ENCODE measurements around the gene PPP2R2C. TPM values are rescaled to one million over a fixed set of nuclear protein-coding genes. Genes with fewer than 3 reads are reported as not detected.

PPP2R2C gene
- total and polyA plus RNA-seq, 11 donors: 0.22 to 20.0 (median 6.8) TPM

DNA sequence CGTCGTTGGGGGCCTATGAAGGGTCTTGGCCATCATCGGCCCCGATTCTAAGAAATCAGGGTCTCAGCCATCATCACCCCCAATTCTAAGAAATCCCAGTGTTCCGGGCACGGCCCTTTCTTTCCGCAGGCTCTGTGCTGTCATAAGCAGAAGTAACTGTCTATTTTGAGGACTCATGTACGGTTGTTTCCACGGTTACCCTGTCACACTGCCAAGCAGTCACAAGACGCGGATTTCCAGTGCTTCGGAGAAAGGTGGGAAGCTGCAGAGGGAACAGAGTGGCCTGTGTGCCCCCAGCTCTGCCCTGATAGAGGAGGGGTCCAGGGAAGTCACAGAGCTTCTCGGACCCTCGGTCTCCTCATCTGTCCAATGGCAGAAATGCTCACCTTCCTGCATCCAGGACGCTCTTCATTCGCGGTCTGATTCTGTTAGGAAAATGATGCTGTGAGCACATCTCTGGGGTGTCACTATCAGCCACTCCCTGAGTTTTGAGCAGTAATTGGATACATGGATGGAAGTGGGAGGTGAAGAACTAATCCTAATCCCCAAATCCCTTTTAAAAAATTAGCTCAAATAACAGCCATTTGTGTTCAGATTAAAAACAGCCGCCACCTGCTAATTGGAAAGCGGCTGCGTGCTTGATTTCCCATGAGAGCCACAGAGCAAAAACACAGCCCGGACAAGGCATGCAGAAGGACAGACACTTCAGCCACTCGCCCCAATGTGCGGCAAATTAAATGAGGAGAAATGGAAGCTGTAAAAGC is 129.7 kb downstream of the PPP2R2C start:
- H3K4me1 ChIP-seq: peaks cover 0 to 7% (median 0%) of the 10 kb centered on the region in 12 donors
- H3K36me3 ChIP-seq: no peaks in the 10 kb centered on the region
- intact Hi-C loops (cut with DNase I): no loop called here
- no peak for TF ChIP-seq POLR2A (IDR thresholded peaks at IDR 0.05)
- TF ChIP-seq, protein P1, sequence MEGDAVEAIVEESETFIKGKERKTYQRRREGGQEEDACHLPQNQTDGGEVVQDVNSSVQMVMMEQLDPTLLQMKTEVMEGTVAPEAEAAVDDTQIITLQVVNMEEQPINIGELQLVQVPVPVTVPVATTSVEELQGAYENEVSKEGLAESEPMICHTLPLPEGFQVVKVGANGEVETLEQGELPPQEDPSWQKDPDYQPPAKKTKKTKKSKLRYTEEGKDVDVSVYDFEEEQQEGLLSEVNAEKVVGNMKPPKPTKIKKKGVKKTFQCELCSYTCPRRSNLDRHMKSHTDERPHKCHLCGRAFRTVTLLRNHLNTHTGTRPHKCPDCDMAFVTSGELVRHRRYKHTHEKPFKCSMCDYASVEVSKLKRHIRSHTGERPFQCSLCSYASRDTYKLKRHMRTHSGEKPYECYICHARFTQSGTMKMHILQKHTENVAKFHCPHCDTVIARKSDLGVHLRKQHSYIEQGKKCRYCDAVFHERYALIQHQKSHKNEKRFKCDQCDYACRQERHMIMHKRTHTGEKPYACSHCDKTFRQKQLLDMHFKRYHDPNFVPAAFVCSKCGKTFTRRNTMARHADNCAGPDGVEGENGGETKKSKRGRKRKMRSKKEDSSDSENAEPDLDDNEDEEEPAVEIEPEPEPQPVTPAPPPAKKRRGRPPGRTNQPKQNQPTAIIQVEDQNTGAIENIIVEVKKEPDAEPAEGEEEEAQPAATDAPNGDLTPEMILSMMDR (IDR thresholded peaks at IDR 0.05): no peak
- H3K27ac ChIP-seq: no peak overlapping the region
- no peak overlapping the region for H3K4me3 ChIP-seq
- H3K27me3 ChIP-seq: peaks cover 0 to 34% (median 8%) of the 10 kb centered on the region in 9 donors
- DNase-seq: peak; percentile 59 to 85 (median 66)
- WGBS, 4 donors: 47 to 51% (median 49%) methylated on average over 17 to 23 of the region's 23 CpGs
- no peaks in the 10 kb centered on the region for H3K9me3 ChIP-seq
- peak; percentile 65 to 87 (median 76) for ATAC-seq

DNA sequence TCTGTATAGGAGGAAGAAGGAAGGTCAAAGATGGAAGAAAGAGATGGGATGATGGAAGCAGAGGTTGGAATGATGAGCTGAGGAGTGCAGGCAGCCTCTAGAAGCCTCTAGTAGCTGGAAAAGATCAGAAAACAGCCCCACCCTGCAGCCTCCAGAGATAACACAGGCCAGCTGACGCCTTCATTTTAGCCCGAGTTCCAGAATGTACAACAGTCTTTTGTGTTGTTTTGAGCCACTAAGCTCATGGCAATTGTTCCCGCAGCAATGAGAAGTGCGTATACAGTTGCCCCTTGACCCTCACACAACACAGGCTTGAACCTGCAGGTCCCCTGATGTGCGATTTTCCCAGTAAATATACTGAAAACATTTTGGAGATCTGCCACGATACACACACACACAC is 130.7 kb downstream of the PPP2R2C start:
- WGBS, 4 donors: 48 to 65% (median 55%) methylated on average over 6 of the region's 6 CpGs

DNA sequence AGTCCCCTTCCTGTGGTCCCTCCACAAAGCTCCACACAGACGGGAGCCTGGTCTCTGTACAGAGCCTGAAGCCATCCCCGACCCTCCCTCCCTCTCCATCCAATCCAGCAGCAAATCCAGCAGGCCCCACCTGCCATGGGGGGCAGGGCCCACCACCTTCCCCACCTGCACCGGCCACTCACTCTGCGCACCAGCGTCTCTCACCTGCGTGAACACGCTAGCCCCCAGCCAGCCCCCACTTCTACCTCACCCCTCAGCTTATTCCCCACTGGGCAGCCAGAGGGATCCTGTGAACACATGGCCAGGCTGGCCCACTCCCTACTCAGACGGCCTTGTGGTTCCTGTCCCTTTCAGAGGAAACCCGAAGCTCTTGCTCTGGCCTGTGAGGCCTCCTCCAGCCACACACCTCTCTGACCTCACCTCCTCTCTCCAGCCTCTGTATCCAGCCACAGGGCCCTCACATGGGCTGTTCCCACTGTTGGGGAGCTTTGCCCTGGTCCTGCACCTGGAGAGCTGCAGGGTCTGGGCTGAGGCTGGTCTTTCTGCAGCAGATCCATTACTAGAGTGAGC is 131.9 kb downstream of the PPP2R2C start:
- no peak for TF ChIP-seq POLR2A (IDR thresholded peaks at IDR 0.05)
- TF ChIP-seq, protein P1 (IDR thresholded peaks at IDR 0.05): no peak
- intact Hi-C loops (cut with DNase I): no loop called here
- H3K9me3 ChIP-seq: no peaks in the 10 kb centered on the region
- peaks cover 0 to 32% (median 8%) of the 10 kb centered on the region in 9 donors for H3K27me3 ChIP-seq
- ATAC-seq: no peak
- peak in 1 of 5 donors; percentile 51 for DNase-seq
- no peak overlapping the region for H3K4me3 ChIP-seq
- 70 to 73% (median 72%) methylated on average over 9 of the region's 9 CpGs for WGBS, 4 donors
- H3K4me1 ChIP-seq: peaks cover 0 to 7% (median 0%) of the 10 kb centered on the region in 12 donors
- no peaks in the 10 kb centered on the region for H3K36me3 ChIP-seq
- no peak overlapping the region for H3K27ac ChIP-seq

More for the DNA sequence above, 130.7 kb downstream of the PPP2R2C start:
- H3K27ac ChIP-seq: no peak overlapping the region
- no peak for TF ChIP-seq POLR2A (IDR thresholded peaks at IDR 0.05)
- H3K36me3 ChIP-seq: no peaks in the 10 kb centered on the region
- no peaks in the 10 kb centered on the region for H3K9me3 ChIP-seq
- intact Hi-C loops (cut with DNase I): no loop called here
- peak in 1 of 5 donors; percentile 18 for DNase-seq
- H3K4me3 ChIP-seq: no peak overlapping the region
- H3K4me1 ChIP-seq: peaks cover 0 to 7% (median 0%) of the 10 kb centered on the region in 12 donors
- no peak for ATAC-seq
- peaks cover 0 to 32% (median 8%) of the 10 kb centered on the region in 9 donors for H3K27me3 ChIP-seq

DNA sequence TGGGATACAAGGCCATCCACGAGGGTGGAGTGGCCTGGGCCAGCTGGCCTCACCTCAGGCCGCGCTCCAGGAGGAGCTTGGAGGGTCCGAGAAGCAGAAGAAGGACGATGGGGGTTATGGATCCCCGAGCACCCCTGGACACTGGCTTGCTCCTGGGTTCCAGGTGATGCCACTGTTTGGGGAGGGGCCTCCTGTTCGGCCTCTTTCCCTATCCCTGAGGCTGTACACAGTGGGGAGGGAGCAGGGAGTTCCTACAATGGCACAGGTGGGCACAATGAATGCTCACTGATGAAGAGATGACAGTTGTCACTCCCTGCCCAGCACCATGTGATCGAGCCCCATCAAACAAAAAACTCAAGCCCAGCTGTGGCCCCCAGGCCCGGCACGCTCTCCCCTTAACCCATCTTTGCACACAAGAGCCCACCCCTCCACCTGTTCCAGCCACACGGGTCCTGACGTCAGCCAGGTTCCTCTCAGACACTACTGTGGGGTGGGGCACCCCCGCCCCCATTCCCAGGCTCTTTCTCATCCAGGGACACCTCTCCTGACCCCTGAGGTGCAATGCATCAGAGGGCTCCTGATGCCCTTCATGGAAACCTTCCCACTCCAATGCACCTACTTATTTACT is 132.5 kb downstream of the PPP2R2C start:
- peaks cover 3 to 33% (median 8%) of the 10 kb centered on the region in 9 donors for H3K27me3 ChIP-seq

More for the DNA sequence above, 132.5 kb downstream of the PPP2R2C start:
- WGBS, 4 donors: 75 to 85% (median 82%) methylated on average over 7 to 13 of the region's 13 CpGs
- no peak overlapping the region for H3K27ac ChIP-seq
- ATAC-seq: no peak
- H3K4me3 ChIP-seq: no peak overlapping the region
- H3K9me3 ChIP-seq: no peaks in the 10 kb centered on the region
- intact Hi-C loops (cut with DNase I): no loop called here
- TF ChIP-seq, protein P1 (IDR thresholded peaks at IDR 0.05): no peak
- no peak for TF ChIP-seq POLR2A (IDR thresholded peaks at IDR 0.05)
- H3K4me1 ChIP-seq: peaks cover 0 to 7% (median 0%) of the 10 kb centered on the region in 12 donors
- DNase-seq: peak in 1 of 5 donors; percentile 45
- H3K36me3 ChIP-seq: no peaks in the 10 kb centered on the region

Data from heart left ventricle (tissue), 16 donors.